ENCODE data around the gene EDRF1. TPM values are rescaled to one million over a fixed set of nuclear protein-coding genes. Genes with fewer than 3 reads are reported as not detected.

Gene EDRF1
- total RNA-seq, 1 donor, result 44.6 TPM

DNA sequence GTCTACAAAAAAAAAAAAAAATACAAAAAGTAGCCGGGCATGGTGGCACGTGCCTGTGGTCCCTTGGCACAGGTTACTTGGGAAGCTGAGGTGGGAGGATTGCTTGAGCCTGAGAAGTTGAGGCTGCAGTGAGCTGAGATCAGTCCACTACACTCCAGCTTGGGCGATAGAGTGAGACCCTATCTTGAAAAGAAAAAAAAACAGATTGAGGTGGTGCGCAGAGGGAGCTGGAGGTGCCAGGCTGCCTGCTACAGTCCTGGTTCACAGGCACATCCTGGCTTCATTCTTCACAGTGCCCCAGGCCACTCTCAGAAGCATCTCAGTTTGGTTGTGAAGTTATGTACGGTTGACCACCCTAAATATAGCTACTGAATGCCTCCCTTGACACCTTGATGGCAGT is 51.3 kb downstream of the EDRF1 start:
- Histone ChIP-seq H3K27me3 (ENCODE audit: insufficient read depth, low read length) (no peaks in the 10 kb centered on the region), H3K9me3 (ENCODE audit: low read depth, low read length) (no peaks in the 10 kb centered on the region), H3K4me3 (ENCODE audit: low read length) (no peak overlapping the region), H3K4me1 (ENCODE audit: insufficient read depth, low read length) (no peaks in the 10 kb centered on the region)

- Histone ChIP-seq H3K9me3 (ENCODE audit: low read depth, low read length) (no peaks in the 10 kb centered on the region), H3K4me1 (ENCODE audit: insufficient read depth, low read length) (no peaks in the 10 kb centered on the region), H3K27me3 (ENCODE audit: insufficient read depth, low read length) (no peaks in the 10 kb centered on the region), H3K4me3 (ENCODE audit: low read length) (no peak overlapping the region)
These were observed 52.8 kb downstream of the EDRF1 start for GRCh38 chr10:125772112-125772863.

DNA sequence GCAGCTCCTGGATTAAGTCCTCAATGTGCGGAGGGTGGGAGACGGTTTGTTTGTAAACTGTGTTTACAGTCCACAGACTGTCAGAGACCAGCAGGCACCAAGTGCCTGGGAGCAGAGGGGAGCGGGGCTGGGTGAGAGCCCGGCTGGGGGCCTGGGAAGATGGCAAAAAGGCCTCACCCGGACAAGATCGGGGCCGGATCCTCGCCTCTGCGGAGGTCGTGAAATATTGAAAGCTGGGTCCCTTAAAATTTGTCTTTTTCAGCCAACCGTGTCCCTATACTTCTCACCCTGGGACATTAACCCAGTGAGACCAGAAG is 53.3 kb downstream of the EDRF1 start:
- no peaks in the 10 kb centered on the region for H3K27me3 ChIP-seq (ENCODE audit: insufficient read depth, low read length)
- H3K4me1 ChIP-seq (ENCODE audit: insufficient read depth, low read length), result no peaks in the 10 kb centered on the region
- no peak overlapping the region for H3K4me3 ChIP-seq (ENCODE audit: low read length)
- H3K9me3 ChIP-seq (ENCODE audit: low read depth, low read length), result no peaks in the 10 kb centered on the region

GRCh38 chr10:125773687-125774543 is 54.4 kb downstream of the EDRF1 start:
- Histone ChIP-seq H3K4me3 (ENCODE audit: low read length) (no peak overlapping the region), H3K9me3 (ENCODE audit: low read depth, low read length) (no peaks in the 10 kb centered on the region), H3K4me1 (ENCODE audit: insufficient read depth, low read length) (no peaks in the 10 kb centered on the region), H3K27me3 (ENCODE audit: insufficient read depth, low read length) (no peaks in the 10 kb centered on the region)

DNA sequence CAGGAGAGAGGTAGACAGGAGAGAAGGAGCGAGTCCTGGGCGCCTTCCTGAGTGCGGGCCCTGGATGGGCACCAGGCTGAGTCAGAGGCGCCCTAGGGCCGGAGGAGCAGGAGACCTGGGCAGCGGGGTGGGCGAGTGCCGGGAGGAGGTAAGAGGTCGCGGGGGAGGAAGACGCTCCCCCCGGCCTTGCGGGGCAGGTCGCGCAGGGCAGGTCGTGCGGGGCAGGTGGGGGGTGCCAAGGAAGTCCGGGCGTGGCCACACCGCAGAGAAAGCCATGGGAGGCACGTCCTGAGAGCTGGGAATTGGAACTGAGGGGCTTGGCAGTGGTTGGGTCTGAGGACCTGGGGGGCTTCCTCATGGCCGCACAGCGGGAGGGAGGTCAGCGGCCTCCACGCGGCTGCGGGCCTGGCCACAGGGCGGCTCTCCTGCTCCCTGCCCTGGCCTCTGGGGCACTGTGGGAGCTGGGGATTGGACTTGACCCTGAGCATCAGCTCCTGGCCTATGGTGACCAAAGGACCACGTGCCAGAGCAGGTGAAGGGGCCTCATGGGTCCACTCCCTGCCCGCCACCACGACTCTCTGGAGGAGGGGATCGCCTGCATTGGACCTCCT is 55.2 kb downstream of the EDRF1 start:
- Histone ChIP-seq H3K27me3 (ENCODE audit: insufficient read depth, low read length) (no peaks in the 10 kb centered on the region), H3K4me3 (ENCODE audit: low read length) (no peak overlapping the region), H3K4me1 (ENCODE audit: insufficient read depth, low read length) (no peaks in the 10 kb centered on the region), H3K9me3 (ENCODE audit: low read depth, low read length) (no peaks in the 10 kb centered on the region)

- no peaks in the 10 kb centered on the region for H3K9me3 ChIP-seq (ENCODE audit: low read depth, low read length)
- no peak within 1 kb of the TSS for H3K4me3 ChIP-seq (ENCODE audit: low read length)
- H3K4me1 ChIP-seq (ENCODE audit: insufficient read depth, low read length), result no peaks in the 10 kb centered on the region
- H3K27me3 ChIP-seq (ENCODE audit: insufficient read depth, low read length), result no peaks in the 10 kb centered on the region
These were observed 56.1 kb downstream of the EDRF1 start, which contains the start of gene MMP21 for GRCh38 chr10:125775491-125776106. Gene MMP21 (minus strand): TSS chr10:125775821. CDS start chr10:125775821, 0 bp downstream.

GRCh38 chr10:125777806-125778205 is 58.3 kb downstream of the EDRF1 start:
- no peaks in the 10 kb centered on the region for H3K4me1 ChIP-seq (ENCODE audit: insufficient read depth, low read length)
- H3K27me3 ChIP-seq (ENCODE audit: insufficient read depth, low read length), result no peaks in the 10 kb centered on the region
- no peaks in the 10 kb centered on the region for H3K9me3 ChIP-seq (ENCODE audit: low read depth, low read length)
- H3K4me3 ChIP-seq (ENCODE audit: low read length), result no peak overlapping the region

- Histone ChIP-seq H3K27me3 (ENCODE audit: insufficient read depth, low read length) (no peaks in the 10 kb centered on the region), H3K9me3 (ENCODE audit: low read depth, low read length) (no peaks in the 10 kb centered on the region), H3K4me3 (ENCODE audit: low read length) (no peak overlapping the region), H3K4me1 (ENCODE audit: insufficient read depth, low read length) (no peaks in the 10 kb centered on the region)
These were observed 59.0 kb downstream of the EDRF1 start for GRCh38 chr10:125778556-125778955.

DNA sequence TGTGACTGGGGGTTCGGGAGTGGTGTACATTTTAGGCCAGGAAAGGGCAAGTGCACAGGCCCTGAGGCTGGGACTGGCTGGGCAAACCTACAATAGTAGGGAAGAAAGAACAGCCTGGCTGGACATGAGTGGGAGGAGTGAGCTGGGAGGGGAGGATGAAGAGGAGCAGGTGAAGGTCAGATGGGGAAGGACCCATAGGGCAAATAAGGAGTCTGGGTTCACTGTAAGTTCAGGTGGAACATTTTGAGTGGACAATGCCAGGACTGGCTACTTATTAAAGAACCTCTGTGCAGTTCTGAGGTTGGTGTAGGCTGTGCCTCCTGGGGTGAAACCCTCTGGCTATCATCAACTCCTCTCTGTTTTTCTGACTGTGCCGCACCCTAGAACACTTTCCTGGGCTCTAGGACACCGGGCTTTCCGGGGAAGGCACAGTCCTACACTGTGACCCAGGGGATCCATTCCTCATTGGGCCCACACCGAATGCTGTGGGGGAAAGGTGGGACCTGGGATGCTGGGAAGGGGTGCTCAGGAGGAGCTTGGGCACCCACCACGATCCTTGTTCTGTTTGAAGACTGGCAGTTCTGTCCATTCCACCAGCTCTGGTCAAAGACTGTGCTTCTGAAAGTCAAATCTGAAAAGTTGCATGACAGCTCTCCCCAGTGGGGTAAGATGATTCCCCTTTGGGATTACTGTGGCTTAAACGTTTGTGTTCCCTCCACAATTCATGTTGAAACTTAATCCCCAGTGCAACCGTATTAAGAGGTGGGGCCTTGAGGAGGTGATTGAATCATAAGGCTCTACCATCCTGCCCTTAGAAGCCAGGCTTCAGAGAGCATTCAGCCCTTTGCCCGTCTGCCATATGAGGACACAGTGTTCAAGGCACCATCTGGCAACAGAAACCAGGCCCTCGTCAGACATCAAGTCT is 60.2 kb downstream of the EDRF1 start:
- Histone ChIP-seq H3K9me3 (ENCODE audit: low read depth, low read length) (no peaks in the 10 kb centered on the region), H3K27me3 (ENCODE audit: insufficient read depth, low read length) (no peaks in the 10 kb centered on the region), H3K4me3 (ENCODE audit: low read length) (no peak overlapping the region), H3K4me1 (ENCODE audit: insufficient read depth, low read length) (no peaks in the 10 kb centered on the region)

GRCh38 chr10:125781374-125781773 is 61.9 kb downstream of the EDRF1 start:
- H3K27me3 ChIP-seq (ENCODE audit: insufficient read depth, low read length), result no peaks in the 10 kb centered on the region
- H3K4me1 ChIP-seq (ENCODE audit: insufficient read depth, low read length), result no peaks in the 10 kb centered on the region
- H3K4me3 ChIP-seq (ENCODE audit: low read length), result no peak overlapping the region
- no peaks in the 10 kb centered on the region for H3K9me3 ChIP-seq (ENCODE audit: low read depth, low read length)

DNA sequence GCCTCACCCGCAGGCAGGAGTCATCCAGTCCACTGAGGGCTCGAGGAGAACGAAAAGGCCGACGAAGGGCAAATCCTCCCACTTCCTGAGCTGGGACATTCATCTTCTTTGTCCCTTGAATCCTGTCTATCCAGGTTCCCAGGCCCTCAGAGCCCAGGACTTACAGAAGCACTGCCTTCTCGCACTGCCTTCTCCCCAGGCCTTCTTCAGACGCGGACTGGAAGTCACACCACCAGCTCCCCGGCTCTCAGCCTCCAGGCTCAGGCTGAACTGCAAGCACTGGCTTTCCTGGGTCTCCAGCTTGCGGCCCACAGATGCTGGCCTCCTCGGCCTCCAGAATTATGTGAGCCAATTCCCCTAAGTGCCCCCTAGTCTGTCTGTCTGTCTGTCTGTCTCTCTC is 62.5 kb downstream of the EDRF1 start:
- no peaks in the 10 kb centered on the region for H3K4me1 ChIP-seq (ENCODE audit: insufficient read depth, low read length)
- no peaks in the 10 kb centered on the region for H3K9me3 ChIP-seq (ENCODE audit: low read depth, low read length)
- H3K27me3 ChIP-seq (ENCODE audit: insufficient read depth, low read length), result no peaks in the 10 kb centered on the region
- H3K4me3 ChIP-seq (ENCODE audit: low read length), result no peak overlapping the region

DNA sequence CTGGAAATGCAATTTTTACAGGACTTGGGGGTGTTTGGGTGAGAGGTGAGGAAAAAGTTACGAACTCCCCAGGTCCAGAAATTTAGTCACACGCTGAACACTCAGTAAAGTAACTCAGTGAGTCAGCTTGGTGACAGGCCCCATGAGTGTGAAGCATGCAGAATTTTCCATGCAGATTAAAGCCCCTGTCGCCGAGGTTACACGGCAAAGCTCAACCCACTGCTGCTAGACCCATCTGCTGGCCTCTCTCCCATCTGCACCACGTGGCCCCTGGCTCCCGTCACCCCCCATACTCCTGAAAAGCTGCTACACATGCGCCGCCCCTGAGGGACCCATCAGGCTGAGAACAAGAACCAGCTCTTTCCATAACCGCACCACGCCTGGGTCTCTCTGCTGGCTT is 63.1 kb downstream of the EDRF1 start:
- Histone ChIP-seq H3K4me3 (ENCODE audit: low read length) (no peak overlapping the region), H3K4me1 (ENCODE audit: insufficient read depth, low read length) (no peaks in the 10 kb centered on the region), H3K27me3 (ENCODE audit: insufficient read depth, low read length) (no peaks in the 10 kb centered on the region), H3K9me3 (ENCODE audit: low read depth, low read length) (no peaks in the 10 kb centered on the region)

- no peak overlapping the region for H3K4me3 ChIP-seq (ENCODE audit: low read length)
- H3K4me1 ChIP-seq (ENCODE audit: insufficient read depth, low read length), result peaks cover 7% of the 10 kb centered on the region
- no peaks in the 10 kb centered on the region for H3K27me3 ChIP-seq (ENCODE audit: insufficient read depth, low read length)
- no peaks in the 10 kb centered on the region for H3K9me3 ChIP-seq (ENCODE audit: low read depth, low read length)
These were observed 63.9 kb downstream of the EDRF1 start for GRCh38 chr10:125783408-125783807.

DNA sequence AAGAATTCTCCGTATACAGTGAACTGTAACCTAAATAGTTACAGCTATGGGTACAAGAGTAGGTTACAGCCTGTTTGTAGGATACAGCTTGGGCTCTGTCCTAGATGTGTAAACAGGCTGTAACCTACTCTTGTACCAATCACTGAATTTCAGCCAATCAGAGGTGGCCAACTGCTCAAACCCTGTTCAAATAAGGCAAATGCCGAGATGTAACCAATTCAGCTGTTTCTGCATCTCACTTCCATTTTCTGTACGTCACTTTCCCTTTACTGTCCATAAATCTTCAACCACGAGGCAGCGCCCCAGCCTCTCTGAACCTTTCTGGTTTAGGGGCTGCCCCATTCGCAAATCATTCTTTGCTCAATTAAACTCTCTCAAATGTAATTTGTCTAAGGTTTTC is 64.4 kb downstream of the EDRF1 start:
- Histone ChIP-seq H3K4me1 (ENCODE audit: insufficient read depth, low read length) (peaks cover 11% of the 10 kb centered on the region), H3K27me3 (ENCODE audit: insufficient read depth, low read length) (no peaks in the 10 kb centered on the region), H3K9me3 (ENCODE audit: low read depth, low read length) (no peaks in the 10 kb centered on the region), H3K4me3 (ENCODE audit: low read length) (no peak overlapping the region)

Data from mononuclear cell (primary cell).